C4-2B (cell line): ENCODE results near the gene RAB24.

ENCODE experiments used
- H3K27ac ChIP-seq: fragments of 450-650 bp; 2 replicates; pipeline ENCODE4 v1.5.1; 2017
- ZFX ChIP-seq: fragments of 450-650 bp; IDR thresholded peaks from 2 replicates; pipeline ENCODE4 v1.6.1; 2017
- TF ChIP-seq, protein P1 (sequence below): fragments of 450-650 bp; conservative IDR thresholded peaks from 2 replicates; pipeline ENCODE4 v1.5.1; 2017; ENCODE audit warnings: mild to moderate bottlenecking

The RAB24 gene

DNA sequence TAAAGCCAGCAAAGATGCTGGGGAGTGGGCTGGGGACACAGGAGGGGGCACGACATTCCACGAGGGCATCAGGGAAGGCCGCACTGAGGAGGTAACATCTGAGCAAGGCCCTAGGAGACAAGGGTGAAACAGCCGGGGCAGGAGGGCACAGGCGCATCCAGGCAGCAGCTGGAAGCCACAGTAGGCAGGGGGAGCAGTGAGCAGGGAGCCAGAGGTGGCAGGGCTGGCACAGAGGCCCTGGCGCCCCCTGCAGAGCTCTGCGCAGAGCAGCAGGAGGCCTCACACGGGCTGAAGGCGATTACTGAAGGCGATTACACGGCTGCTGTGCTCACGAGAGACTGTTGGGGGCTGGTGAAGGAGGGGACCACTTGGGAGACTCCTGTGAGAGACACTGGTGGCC, 32.6 kb upstream of the RAB24 start:
- no peak for TF ChIP-seq ZFX
- TF ChIP-seq, protein P1, sequence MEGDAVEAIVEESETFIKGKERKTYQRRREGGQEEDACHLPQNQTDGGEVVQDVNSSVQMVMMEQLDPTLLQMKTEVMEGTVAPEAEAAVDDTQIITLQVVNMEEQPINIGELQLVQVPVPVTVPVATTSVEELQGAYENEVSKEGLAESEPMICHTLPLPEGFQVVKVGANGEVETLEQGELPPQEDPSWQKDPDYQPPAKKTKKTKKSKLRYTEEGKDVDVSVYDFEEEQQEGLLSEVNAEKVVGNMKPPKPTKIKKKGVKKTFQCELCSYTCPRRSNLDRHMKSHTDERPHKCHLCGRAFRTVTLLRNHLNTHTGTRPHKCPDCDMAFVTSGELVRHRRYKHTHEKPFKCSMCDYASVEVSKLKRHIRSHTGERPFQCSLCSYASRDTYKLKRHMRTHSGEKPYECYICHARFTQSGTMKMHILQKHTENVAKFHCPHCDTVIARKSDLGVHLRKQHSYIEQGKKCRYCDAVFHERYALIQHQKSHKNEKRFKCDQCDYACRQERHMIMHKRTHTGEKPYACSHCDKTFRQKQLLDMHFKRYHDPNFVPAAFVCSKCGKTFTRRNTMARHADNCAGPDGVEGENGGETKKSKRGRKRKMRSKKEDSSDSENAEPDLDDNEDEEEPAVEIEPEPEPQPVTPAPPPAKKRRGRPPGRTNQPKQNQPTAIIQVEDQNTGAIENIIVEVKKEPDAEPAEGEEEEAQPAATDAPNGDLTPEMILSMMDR = no peak
- H3K27ac ChIP-seq = no peak overlapping the region

DNA sequence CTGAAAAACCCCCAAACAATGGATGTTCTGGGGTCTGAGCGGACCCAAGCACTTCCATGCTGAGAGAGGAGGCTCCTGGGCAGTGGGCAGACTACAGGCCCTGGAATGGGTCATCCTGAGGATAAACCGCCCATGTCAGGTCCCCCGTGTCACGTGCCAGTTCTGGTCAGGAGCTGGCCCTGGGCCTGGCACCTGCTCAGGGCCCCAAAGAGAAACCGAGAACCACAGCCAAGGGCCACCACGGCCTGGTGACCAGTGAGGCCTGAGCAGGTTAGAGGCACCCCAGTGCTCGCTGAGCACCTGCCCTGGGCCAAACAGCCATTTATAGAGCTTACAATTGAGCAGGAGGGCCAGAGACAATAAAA, 32.2 kb upstream of the RAB24 start:
- no peak overlapping the region for H3K27ac ChIP-seq
- TF ChIP-seq, protein P1 = no peak
- no peak for TF ChIP-seq ZFX

DNA sequence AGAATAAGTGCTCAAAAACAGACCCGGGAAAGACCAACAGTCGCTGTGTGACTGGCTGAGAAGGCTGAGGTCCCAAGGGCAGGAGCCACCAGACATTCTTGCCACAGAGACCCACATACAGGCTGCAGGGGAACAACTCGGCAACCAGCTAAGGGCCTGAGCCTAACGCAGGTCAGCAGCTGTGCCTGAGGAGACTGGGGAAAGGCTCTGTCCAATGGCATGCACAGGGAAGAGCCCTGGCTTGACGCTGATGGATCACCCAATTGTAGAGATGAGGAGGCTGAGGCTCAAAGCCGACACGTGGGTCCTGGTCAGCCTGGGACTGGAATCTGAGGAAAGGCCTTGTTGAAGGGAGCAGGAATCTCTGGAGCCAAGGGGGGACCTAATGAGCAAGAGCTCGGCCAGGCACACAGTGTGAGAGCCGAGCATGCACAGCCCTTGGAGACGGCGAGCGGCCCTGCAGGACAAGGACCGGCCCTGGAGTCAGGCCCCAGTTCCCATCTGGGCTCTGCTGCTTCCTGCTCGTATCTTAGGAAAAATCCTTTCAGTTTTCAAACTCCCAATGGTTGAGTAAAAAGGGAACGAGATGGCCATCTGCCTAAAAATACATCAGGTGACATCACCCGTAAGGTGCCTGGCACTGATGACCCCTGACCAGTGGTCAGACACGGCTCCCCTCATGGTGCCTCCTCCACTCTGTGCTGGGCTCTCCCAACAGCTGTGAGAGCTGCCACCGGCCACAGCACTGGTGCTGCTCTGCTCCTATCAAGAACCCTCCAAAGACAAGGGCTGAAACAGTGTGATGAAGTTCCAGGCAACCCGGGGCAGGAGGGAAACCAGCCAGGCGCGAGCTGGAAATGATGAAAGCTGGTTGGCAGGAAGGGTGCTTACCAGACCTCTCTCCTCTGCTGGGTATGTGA, 31.5 kb upstream of the RAB24 start:
- TF ChIP-seq, protein P1 = no peak
- no peak for TF ChIP-seq ZFX
- no peak overlapping the region for H3K27ac ChIP-seq

DNA sequence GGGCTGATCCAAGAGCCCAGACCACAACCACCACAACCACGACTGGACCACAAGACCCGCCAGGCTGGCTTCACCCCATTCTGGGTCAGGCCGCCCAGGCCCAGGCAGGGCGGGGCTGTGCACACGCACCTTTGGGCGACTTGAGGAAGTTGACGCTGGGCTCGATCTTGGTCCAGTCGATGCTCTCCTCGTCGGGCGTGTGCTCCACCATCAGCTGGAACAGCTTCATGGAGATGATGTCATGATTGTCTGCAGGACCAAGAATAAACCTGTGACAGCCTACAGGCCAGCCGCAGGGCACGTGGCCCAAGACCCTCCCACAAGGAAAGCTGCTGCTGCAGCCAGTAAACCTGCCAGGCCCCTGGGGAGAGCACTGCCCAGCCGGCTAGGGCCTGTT, 30.6 kb upstream of the RAB24 start:
- H3K27ac ChIP-seq = no peak overlapping the region
- no peak for TF ChIP-seq ZFX
- TF ChIP-seq, protein P1 = no peak

DNA sequence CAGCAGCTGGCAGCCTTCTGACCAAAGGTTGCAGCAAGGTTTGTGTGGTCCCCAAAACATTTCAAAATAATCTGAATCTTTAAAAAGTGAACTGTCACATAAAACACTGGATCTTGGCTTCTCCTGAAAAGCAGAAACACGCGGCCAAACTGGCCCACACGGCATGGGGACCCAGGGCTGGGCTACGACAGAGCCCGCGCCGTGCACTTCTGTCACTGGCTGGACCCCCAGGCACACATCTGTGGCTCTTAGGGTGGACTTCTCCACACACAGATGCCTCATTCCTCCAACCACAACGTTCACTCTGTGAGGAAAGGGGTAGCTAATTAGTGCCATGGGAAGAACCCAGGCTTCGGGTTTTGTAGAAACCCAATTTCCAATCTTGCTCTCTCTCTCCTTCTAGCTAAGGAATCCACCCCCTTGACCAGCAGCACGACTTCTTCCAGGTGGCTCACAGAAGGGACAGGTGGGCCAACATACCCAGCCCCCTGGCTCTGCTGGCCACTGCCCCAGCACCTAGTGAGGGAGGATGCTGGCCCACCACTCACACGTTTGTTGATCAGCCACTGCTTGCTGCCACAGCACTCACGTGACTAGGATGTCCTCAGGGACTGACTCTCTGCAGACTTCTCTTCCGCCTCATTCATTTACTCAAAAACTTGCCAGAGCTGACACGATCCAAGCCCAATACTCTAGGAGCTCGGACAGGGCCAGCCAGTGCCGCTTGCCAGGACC, 30.1 kb upstream of the RAB24 start:
- no peak for TF ChIP-seq ZFX
- TF ChIP-seq, protein P1 = no peak
- H3K27ac ChIP-seq = no peak overlapping the region

DNA sequence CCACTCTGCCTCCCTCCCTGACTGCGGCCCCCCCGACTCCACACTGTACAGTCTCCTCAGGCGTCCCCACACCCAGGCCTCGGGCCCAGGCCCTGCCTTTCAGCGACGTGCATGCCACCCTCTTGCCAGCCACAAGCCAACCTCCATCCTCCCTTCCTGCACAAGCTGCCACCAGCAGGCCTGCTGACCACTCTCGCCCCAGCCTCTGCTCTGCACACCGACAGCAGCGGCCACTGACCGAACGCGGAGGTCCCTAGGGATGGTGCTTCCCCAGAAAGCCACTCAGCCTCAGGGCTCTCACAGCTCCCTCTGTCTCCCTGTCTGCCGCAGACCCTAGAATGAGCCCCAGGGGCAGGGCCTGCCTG, 29.4 kb upstream of the RAB24 start:
- TF ChIP-seq, protein P1 = no peak
- TF ChIP-seq ZFX = no peak

More for the DNA sequence above, 29.4 kb upstream of the RAB24 start:
- H3K27ac ChIP-seq = no peak overlapping the region
